Measurements from ENCODE around the gene ACTR8.

Gene ACTR8

GRCh38 chr3:53836084-53836872, 45.7 kb downstream of the ACTR8 start:
- DNase-seq (ENCODE audit: low read depth in 2 of 3, low spot score in 1 of 3), result no peak

- no peak for DNase-seq (ENCODE audit: low read depth in 2 of 3, low spot score in 1 of 3)
Observed at GRCh38 chr3:53835257-53835656, 46.7 kb downstream of the ACTR8 start.

GRCh38 chr3:53834429-53835095, 47.4 kb downstream of the ACTR8 start:
- no peak for DNase-seq (ENCODE audit: low read depth in 2 of 3, low spot score in 1 of 3)

- no peak for DNase-seq (ENCODE audit: low read depth in 2 of 3, low spot score in 1 of 3)
Observed at GRCh38 chr3:53833700-53834099, 48.3 kb downstream of the ACTR8 start.

GRCh38 chr3:53833053-53833645, 48.8 kb downstream of the ACTR8 start:
- DNase-seq (ENCODE audit: low read depth in 2 of 3, low spot score in 1 of 3), result no peak

- no peak for DNase-seq (ENCODE audit: low read depth in 2 of 3, low spot score in 1 of 3)
Observed at GRCh38 chr3:53830944-53831343, 51.0 kb downstream of the ACTR8 start.

- no peak for DNase-seq (ENCODE audit: low read depth in 2 of 3, low spot score in 1 of 3)
Observed at GRCh38 chr3:53829605-53830004, 52.3 kb downstream of the ACTR8 start.

GRCh38 chr3:53828581-53828980, 53.4 kb downstream of the ACTR8 start:
- DNase-seq (ENCODE audit: low read depth in 2 of 3, low spot score in 1 of 3), result no peak

GRCh38 chr3:53826048-53826447, 55.9 kb downstream of the ACTR8 start:
- no peak for DNase-seq (ENCODE audit: low read depth in 2 of 3, low spot score in 1 of 3)

- no peak for DNase-seq (ENCODE audit: low read depth in 2 of 3, low spot score in 1 of 3)
Observed at GRCh38 chr3:53824795-53825194, 57.2 kb downstream of the ACTR8 start.

- no peak for DNase-seq (ENCODE audit: low read depth in 2 of 3, low spot score in 1 of 3)
Observed at GRCh38 chr3:53823956-53824657, 57.8 kb downstream of the ACTR8 start.

GRCh38 chr3:53823026-53823955, 58.7 kb downstream of the ACTR8 start:
- DNase-seq (ENCODE audit: low read depth in 2 of 3, low spot score in 1 of 3), result no peak

GRCh38 chr3:53822331-53822741, 59.6 kb downstream of the ACTR8 start:
- no peak for DNase-seq (ENCODE audit: low read depth in 2 of 3, low spot score in 1 of 3)

GRCh38 chr3:53821631-53822121, 60.3 kb downstream of the ACTR8 start:
- DNase-seq (ENCODE audit: low read depth in 2 of 3, low spot score in 1 of 3), result no peak

- no peak for DNase-seq (ENCODE audit: low read depth in 2 of 3, low spot score in 1 of 3)
Observed at GRCh38 chr3:53820756-53821580, 61.0 kb downstream of the ACTR8 start.

GRCh38 chr3:53820084-53820483, 61.9 kb downstream of the ACTR8 start:
- no peak for DNase-seq (ENCODE audit: low read depth in 2 of 3, low spot score in 1 of 3)

GRCh38 chr3:53819163-53819868, 62.6 kb downstream of the ACTR8 start:
- DNase-seq (ENCODE audit: low read depth in 2 of 3, low spot score in 1 of 3), result no peak

GRCh38 chr3:53818221-53819162, 63.5 kb downstream of the ACTR8 start:
- DNase-seq (ENCODE audit: low read depth in 2 of 3, low spot score in 1 of 3), result no peak
